GM19023 (cell line): ENCODE results near the gene SORCS2.

Source experiments
- ATAC-seq: cut with Tn5 transposase; IDR thresholded peaks from one replicate; pipeline ENCODE4 v1.9.1; 2021; ENCODE audit warnings: mild to moderate bottlenecking, moderate library complexity; ENCODE audit not compliant: unreplicated experiment

Gene SORCS2

DNA sequence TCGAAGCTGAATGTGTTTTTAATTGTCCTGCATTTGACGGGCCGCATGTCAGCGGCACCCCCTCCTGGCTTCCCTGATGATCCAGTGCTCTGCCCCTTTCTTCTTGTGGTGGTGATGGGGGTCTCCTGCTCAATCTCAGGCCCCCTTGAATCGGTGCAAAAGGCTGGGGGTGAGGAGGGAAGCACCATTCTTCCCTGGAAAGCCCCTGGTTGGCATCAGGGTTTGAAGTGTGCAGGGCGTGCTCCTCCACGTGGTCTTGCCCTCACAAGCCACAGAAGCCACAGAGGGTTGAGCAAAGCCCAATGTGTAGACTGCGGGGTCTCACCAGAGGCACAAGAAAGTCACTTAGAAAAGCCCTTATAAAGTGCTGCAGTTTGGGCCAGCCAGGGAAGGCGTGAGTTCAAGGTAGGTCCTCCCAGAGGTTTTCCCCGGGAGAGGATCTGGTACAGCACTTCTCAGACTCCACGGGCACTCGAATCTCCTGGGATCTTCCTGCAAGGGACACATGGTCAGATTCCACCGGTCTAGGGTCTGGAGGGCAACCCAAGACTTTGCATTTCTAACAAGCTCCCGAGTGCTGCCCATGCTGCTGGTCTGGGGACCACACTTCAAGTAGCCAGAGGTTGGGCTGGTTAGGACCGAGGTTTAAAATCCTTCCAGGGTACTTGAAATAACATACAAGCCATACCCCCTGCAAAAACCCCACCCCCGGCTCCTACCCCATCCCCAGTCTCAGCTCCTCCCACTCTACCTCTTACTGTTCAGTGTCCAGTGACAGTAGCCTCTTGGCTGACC, 207.3 kb downstream of the SORCS2 start:
- ATAC-seq, result no peak

- ATAC-seq, result no peak
Observed at GRCh38 chr4:7400671-7401298, 208.4 kb downstream of the SORCS2 start.

- no peak for ATAC-seq
Observed at GRCh38 chr4:7402526-7402925, 210.2 kb downstream of the SORCS2 start.

DNA sequence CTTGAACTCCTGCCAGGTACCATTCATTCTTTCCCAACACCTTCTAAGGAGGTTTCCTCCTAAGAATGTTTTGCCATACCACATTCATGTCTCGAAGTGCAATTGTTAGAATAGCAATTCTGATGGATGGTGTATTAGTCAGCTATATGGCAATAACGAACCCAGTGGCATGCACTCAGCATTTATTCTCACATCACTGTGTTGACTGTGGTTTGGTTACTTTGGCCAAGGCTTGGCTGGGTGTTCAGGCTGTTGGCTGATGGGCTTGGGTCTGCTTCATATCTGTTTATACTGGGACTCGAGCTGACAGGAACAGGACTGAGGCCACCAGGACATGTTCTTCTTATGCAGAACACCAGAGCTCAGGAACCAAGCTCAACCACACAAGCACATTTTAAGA, 210.7 kb downstream of the SORCS2 start:
- no peak for ATAC-seq

DNA sequence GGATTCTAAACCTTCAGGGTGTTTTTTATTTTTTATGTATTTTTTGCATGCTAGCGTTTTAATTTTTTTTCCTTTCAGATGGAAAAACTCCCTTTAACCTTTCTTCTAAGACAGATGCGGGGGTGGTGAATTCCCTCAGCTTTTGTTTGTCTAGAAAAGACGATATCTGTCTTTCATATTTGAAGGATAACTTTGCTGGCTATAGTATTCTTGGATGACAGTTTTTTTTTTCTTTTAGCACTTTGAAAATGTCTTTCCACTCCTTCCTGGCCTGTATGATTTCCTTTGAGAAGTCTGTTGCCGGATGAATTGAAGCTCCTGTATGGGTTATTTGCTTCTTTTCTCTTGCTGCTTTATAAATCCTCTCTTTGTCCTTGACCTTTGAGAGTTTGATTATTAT, 215.8 kb downstream of the SORCS2 start:
- ATAC-seq, result no peak

GRCh38 chr4:7410446-7410845, 218.1 kb downstream of the SORCS2 start:
- ATAC-seq, result no peak

DNA sequence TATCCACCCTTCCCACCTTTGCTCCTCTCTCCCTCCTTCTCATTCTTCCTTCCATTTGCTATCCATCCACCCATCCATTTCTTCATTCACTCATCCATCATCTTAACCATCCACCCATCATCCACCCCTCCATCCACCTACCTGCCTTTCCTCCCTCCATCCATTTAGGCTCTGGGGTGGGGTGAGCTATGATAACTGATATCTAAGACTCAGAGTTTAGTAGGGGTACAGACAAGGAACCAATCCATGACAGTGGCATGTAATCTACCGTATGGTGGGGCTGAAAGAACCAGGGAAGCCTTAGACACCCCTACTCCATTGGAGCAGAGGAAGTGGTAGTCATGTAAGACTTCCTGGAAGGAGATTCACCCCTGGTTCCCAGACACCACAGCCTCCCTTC, 219.2 kb downstream of the SORCS2 start:
- no peak for ATAC-seq

GRCh38 chr4:7411896-7412553, 219.7 kb downstream of the SORCS2 start:
- ATAC-seq, result no peak

DNA sequence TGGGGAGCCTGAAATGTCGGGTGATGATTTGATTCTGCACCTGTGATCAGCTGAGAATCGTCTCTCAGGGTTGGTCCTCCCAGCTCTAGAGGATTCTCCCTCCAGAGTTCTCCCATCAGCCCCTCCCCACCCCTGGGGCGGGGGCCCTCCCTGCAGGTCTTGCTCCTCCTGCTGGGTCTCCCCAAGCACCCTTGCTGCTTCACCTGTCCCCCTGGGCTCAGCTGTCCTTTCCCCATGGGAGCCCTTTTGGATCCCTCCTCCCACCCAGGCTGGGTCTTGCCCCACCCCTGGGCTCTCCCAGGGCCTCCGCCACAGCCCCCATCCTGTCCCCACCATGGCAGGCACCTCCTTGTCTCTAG, 220.2 kb downstream of the SORCS2 start:
- no peak for ATAC-seq

DNA sequence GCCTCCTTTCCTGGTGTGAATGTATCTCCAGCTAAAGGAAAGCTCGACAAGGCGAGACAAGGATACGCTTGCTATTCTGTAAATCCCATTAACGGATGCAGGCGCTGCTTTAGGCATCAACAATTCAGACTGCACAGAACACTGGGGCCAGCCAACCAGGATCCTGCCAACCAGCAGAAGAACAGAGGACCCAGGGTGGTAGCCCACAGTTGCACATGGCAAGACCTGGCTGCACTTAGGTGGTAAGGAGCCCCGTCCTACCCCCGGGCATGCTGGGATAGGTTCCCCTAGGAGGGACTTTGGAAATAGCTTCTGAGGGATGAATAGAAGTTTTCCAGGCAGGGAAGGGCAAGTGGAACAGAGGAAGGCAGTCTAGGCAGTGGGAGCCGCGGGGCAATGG, 221.7 kb downstream of the SORCS2 start:
- no peak for ATAC-seq

DNA sequence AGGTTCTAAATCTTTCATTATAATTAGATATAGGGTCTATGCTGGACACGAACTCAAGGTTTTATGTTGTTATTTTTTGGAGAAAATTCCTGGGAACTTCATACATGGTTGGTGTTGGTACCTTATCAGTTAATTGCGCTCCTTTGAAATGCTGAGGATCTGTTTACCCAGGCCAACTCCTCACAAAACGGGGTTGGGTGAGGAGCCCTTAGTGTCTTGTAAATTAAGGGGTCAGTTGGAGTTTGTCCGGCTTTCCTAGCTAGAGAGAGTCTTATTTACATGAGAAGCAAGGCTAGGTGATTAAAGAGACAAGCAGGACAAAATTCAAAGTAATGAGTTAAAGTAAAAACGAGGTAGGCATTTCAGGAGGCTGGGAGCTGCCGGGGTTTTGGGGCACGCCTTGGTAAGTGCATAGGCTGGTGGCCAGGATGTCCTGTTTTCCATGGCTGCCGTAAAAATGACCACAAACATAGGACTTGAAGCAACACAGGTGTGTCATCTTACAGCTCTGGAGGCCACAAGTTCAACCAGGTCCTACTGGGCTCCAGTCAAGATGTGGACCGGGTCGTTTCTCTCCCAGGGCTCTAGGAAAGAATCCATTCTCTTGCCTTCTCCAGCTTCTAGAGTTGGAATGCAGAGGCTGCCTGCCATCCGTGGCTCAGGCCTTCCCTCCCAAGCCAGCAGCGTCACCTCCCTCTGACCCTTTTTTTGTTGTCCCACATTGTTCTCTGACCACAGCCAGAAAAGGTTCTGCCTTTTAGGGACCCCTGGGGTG, 222.6 kb downstream of the SORCS2 start:
- no peak for ATAC-seq

GRCh38 chr4:7415927-7416686, 223.8 kb downstream of the SORCS2 start:
- no peak for ATAC-seq

- ATAC-seq, result no peak
Observed at GRCh38 chr4:7416745-7417432, 224.6 kb downstream of the SORCS2 start.

DNA sequence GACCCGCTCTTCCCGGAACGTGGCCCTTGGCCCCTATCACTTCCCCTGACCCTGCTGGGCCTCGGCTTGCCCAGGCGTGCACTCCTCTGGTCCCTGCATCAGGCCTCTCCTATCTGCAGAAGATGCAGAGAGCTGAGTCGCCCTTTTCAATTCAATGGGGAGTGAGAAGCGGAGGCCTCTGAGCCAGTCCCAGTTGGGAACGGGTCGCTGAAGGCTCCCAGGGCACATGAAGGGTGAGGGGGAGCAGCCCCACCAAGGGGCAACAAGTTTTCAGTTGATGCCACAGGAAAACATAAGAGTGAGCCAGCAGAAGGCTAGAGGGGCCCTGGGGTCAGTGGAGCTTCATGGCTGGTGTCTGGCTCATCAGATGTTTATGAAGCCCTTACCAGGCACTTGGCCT, 225.3 kb downstream of the SORCS2 start:
- no peak for ATAC-seq

GRCh38 chr4:7418131-7418943, 226.0 kb downstream of the SORCS2 start:
- ATAC-seq, result no peak

DNA sequence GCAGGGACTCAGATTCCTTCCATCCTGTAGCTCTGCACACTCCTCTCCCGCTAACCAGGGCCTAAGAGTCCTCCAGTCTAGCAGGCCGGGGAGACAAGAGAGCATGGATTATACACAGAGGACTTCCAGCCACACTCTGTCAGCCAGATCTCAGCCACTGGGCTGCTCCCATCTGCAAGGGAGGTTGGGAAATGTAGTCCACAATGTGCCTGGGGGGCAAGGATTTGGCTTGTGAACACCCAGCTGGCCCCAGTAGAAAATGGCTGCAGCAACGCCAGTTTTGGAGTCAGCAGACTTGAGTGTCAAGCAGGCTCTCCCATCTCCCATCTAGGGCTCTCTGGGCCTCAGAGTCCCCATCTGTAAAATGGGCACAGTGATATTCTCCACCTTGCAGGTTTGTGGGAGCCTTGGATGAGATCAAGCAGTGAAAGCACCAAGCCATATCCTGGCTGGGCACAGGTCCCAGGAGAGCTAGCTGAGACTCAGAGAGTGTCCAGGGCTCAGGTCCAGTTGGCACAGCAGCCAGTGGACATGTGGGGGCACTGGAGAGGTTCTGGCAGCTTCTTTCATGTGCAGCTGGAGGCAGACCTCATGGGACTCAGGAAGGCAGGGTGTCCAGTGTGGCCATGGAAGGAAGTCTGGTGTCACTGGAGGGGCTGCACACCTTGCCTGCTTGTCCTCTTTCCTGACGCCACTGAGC, 227.8 kb downstream of the SORCS2 start:
- no peak for ATAC-seq

GRCh38 chr4:7420661-7421040, 228.3 kb downstream of the SORCS2 start:
- ATAC-seq, result no peak

DNA sequence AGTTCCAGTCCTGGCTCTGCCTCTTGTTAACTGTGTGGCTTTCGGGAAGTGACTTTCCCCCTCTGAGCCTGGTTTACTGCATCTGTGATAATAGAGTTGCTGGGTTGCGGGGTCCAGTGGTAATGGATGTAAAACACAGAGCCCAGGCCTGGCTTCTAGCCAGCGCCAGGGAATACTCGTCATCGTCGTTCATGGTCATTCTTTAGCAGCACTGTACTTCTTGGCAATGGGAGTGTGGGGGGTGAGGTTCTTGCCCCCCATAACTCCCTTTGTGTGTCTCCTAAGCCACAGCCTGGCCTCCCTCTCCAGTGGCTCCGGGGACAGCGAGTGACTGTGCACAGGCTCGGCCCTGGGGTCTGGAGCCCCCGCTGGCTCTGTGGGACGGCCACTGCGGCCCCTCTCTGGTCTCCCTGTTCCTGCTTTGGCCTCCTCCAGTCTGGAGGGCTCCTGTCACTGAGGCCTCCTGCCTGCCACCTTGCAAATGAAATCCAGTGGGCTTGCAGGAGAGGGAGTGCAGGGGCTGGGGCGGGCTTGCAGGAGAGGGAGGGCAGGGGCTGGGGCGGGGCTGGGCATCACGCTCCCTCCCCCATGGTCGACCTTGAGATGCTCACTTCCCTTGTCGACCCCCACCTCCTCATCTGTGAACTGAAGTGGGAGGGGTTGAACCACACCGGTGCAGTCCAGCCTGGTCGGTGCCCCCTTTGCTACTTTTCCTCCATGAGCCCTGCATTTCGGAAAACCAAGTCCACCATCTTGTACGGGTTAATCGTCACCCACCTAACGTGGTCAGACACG, 229.2 kb downstream of the SORCS2 start:
- ATAC-seq, result no peak
